Omental fat pad (tissue), 4 donors: ENCODE results near the gene AFP. TPM values are rescaled to one million over a fixed set of nuclear protein-coding genes. Genes with fewer than 3 reads are reported as not detected.

Experiments
- ATAC-seq: fragments of 150-250 bp; one replicate; pipeline ENCODE4 v1.9.1; 2016; ENCODE audit warnings: mild to moderate bottlenecking, moderate library complexity; ENCODE audit not compliant: low FRiP score
- DNase-seq: peaks from one replicate; pipeline ENCODE4 v3.0.0-alpha.2; 2019; ENCODE audit warnings: low spot score
- CTCF ChIP-seq, 3 donors: fragments of 450-650 bp; IDR thresholded peaks; one replicate each; pipeline ENCODE4 v1.5.1; 2016 to 2017; ENCODE audit warnings: antibody characterized with exemption in 3 of 3, mild to moderate bottlenecking in 3 of 3, moderate library complexity in 2 of 3
- total RNA-seq, 4 donors: library from RNA; depleted of rRNA; stranded (reverse); fragments of >200 nt; gene quantifications; one replicate each; pipeline ENCODE4 v1.1.0, GENCODE V29; 2016

AFP gene
- total RNA-seq, 4 donors from 2014 or later, result not detected

GRCh38 chr4:73414936-73415271, 21.1 kb upstream of the AFP start:
- no peak for ATAC-seq
- DNase-seq, result no peak
- TF ChIP-seq CTCF (IDR thresholded peaks at IDR 0.05), result no peak

- ATAC-seq, result no peak
- no peak for TF ChIP-seq CTCF (IDR thresholded peaks at IDR 0.05)
Measured at GRCh38 chr4:73415807-73416238, 20.2 kb upstream of the AFP start.

GRCh38 chr4:73416423-73417087, 19.5 kb upstream of the AFP start:
- no peak for ATAC-seq

More at GRCh38 chr4:73415807-73416238, 20.2 kb upstream of the AFP start:
- no peak for DNase-seq

GRCh38 chr4:73417342-73417741, 18.7 kb upstream of the AFP start:
- ATAC-seq, result no peak
- DNase-seq, result no peak
- TF ChIP-seq CTCF (IDR thresholded peaks at IDR 0.05), result no peak

More at GRCh38 chr4:73416423-73417087, 19.5 kb upstream of the AFP start:
- DNase-seq, result no peak
- no peak for TF ChIP-seq CTCF (IDR thresholded peaks at IDR 0.05)

- no peak for ATAC-seq
- TF ChIP-seq CTCF (IDR thresholded peaks at IDR 0.05), result no peak
- no peak for DNase-seq
Measured at GRCh38 chr4:73417973-73418372, 18.0 kb upstream of the AFP start.

- DNase-seq (no peak), ATAC-seq (no peak)
- no peak for TF ChIP-seq CTCF (IDR thresholded peaks at IDR 0.05)
Measured at GRCh38 chr4:73418677-73419076, 17.3 kb upstream of the AFP start.
